KMS-11 (cell line): Measurements from ENCODE around the gene ABCG8.

Source experiments
- H2AFZ ChIP-seq: fragments of 200-600 bp; sonication (generic); 2 replicates; pipeline ENCODE4 v1.6.1; 2016; ENCODE audit warnings: antibody characterized with exemption, mixed run types, low read depth
- H3K27ac ChIP-seq: fragments of 200-600 bp; sonication (generic); 2 replicates; pipeline ENCODE4 v1.6.1; 2016; ENCODE audit warnings: mild to moderate bottlenecking, mixed run types
- H3K27me3 ChIP-seq: fragments of 200-600 bp; sonication (generic); 2 replicates; pipeline ENCODE4 v1.6.1; 2017; ENCODE audit warnings: mild to moderate bottlenecking, low read depth, mixed run types, moderate library complexity; ENCODE audit not compliant: insufficient read depth
- H3K36me3 ChIP-seq: fragments of 200-600 bp; sonication (generic); 2 replicates; pipeline ENCODE4 v1.6.1; 2017; ENCODE audit warnings: mild to moderate bottlenecking, mixed run types; ENCODE audit not compliant: insufficient read depth
- H3K4me1 ChIP-seq: fragments of 200-600 bp; sonication (generic); 2 replicates; pipeline ENCODE4 v1.6.1; 2016; ENCODE audit warnings: mild to moderate bottlenecking, low read depth, mixed run types; ENCODE audit not compliant: poor library complexity, severe bottlenecking
- H3K4me2 ChIP-seq: fragments of 200-600 bp; sonication (generic); 2 replicates; pipeline ENCODE4 v1.7.0; 2016; ENCODE audit warnings: mild to moderate bottlenecking, mixed run types
- H3K4me3 ChIP-seq: fragments of 200-600 bp; sonication (generic); IDR thresholded peaks from 2 replicates; pipeline ENCODE4 v1.6.1; 2017; ENCODE audit warnings: low read depth, low read length, mixed read lengths; ENCODE audit not compliant: insufficient read depth
- H3K79me2 ChIP-seq: fragments of 200-600 bp; sonication (generic); 2 replicates; pipeline ENCODE4 v1.6.1; 2016; ENCODE audit warnings: low read depth, mixed run types; ENCODE audit not compliant: insufficient read depth
- H3K9ac ChIP-seq: fragments of 200-600 bp; sonication (generic); 2 replicates; pipeline ENCODE4 v1.6.1; 2016; ENCODE audit warnings: mild to moderate bottlenecking, mixed run types
- H4K20me1 ChIP-seq: fragments of 200-600 bp; sonication (generic); 2 replicates; pipeline ENCODE4 v1.6.1; 2016; ENCODE audit warnings: mild to moderate bottlenecking, mixed run types; ENCODE audit not compliant: insufficient read depth
- CTCF ChIP-seq: fragments of 200-600 bp; sonication (generic); conservative IDR thresholded peaks from 2 replicates; pipeline ENCODE4 v1.6.1; 2017; ENCODE audit warnings: low read depth, mild to moderate bottlenecking, antibody characterized with exemption, low read length, moderate library complexity, mixed read lengths

Gene ABCG8

GRCh38 chr2:43848214-43848613 is 9.4 kb downstream of the ABCG8 start:
- Histone ChIP-seq H4K20me1 (no peaks in the 10 kb centered on the region), H3K36me3 (no peaks in the 10 kb centered on the region), H3K27ac (no peak overlapping the region), H3K4me2 (no peak overlapping the region), H3K4me1 (no peaks in the 10 kb centered on the region), H3K27me3 (no peaks in the 10 kb centered on the region), H3K4me3 (no peak overlapping the region), H3K9ac (no peak overlapping the region), H3K79me2 (no peaks in the 10 kb centered on the region), H2AFZ (no peak overlapping the region)
- no peak for TF ChIP-seq CTCF

- Histone ChIP-seq H2AFZ (no peak overlapping the region), H3K27me3 (peaks cover 8% of the 10 kb centered on the region; the same call in 1 of the 2 replicates), H4K20me1 (no peaks in the 10 kb centered on the region), H3K79me2 (no peaks in the 10 kb centered on the region), H3K36me3 (no peaks in the 10 kb centered on the region), H3K27ac (no peak overlapping the region), H3K9ac (no peak overlapping the region), H3K4me2 (no peak overlapping the region), H3K4me3 (no peak overlapping the region), H3K4me1 (no peaks in the 10 kb centered on the region)
- no peak for TF ChIP-seq CTCF
Measured at GRCh38 chr2:43851011-43851980, 12.5 kb downstream of the ABCG8 start.

- Histone ChIP-seq H3K27ac (no peak overlapping the region), H3K27me3 (peaks cover 14% of the 10 kb centered on the region; the same call in 1 of the 2 replicates), H3K9ac (no peak overlapping the region), H3K4me1 (no peaks in the 10 kb centered on the region), H3K36me3 (no peaks in the 10 kb centered on the region), H4K20me1 (no peaks in the 10 kb centered on the region), H2AFZ (no peak overlapping the region), H3K4me2 (no peak overlapping the region), H3K79me2 (no peaks in the 10 kb centered on the region), H3K4me3 (no peak overlapping the region)
- TF ChIP-seq CTCF: no peak
Measured at GRCh38 chr2:43852196-43852730, 13.5 kb downstream of the ABCG8 start.

GRCh38 chr2:43853141-43854081 is 14.6 kb downstream of the ABCG8 start:
- TF ChIP-seq CTCF: no peak
- H3K79me2 ChIP-seq: no peaks in the 10 kb centered on the region
- H2AFZ ChIP-seq: no peak overlapping the region
- peaks cover 24% of the 10 kb centered on the region; the same call in 1 of the 2 replicates for H3K27me3 ChIP-seq
- H3K4me3 ChIP-seq: no peak overlapping the region
- H3K36me3 ChIP-seq: no peaks in the 10 kb centered on the region
- H4K20me1 ChIP-seq: no peaks in the 10 kb centered on the region
- H3K27ac ChIP-seq: no peak overlapping the region
- no peak overlapping the region for H3K4me2 ChIP-seq
- no peak overlapping the region for H3K9ac ChIP-seq
- no peaks in the 10 kb centered on the region for H3K4me1 ChIP-seq
